Lung (tissue), 12 donors: ENCODE measurements around the gene IGHMBP2. TPM values are rescaled to one million over a fixed set of nuclear protein-coding genes. Genes with fewer than 3 reads are reported as not detected.

Experiments used
- ATAC-seq: fragments of 200-7000 bp; cut with Tn5 transposase; one replicate; pipeline ENCODE4 v1.9.1; 2020; ENCODE audit warnings: moderate number of reproducible peaks; ENCODE audit not compliant: insufficient read depth, low FRiP score
- DNase-seq, 3 donors: peaks; one replicate each; pipeline ENCODE4 v3.0.0-alpha.2; 2013 to 2017
- H3K27ac ChIP-seq, 2 donors: one replicate each; pipeline ENCODE4 v1.5.1; 2013; ENCODE audit warnings: mild to moderate bottlenecking in 2 of 2, moderate library complexity in 2 of 2, control low read depth in 1 of 2, inconsistent platforms in 1 of 2, low read depth in 1 of 2, low read length in 1 of 2
- H3K27me3 ChIP-seq, 3 donors: one replicate each; pipeline ENCODE4 v1.5.1; 2013; ENCODE audit warnings: low read length in 2 of 3; ENCODE audit not compliant: control insufficient read depth in 3 of 3, insufficient read depth in 3 of 3
- H3K36me3 ChIP-seq, 4 donors: one replicate each; pipeline ENCODE4 v1.5.1; 2013; ENCODE audit warnings: low read length in 4 of 4, mild to moderate bottlenecking in 1 of 4, moderate library complexity in 1 of 4; ENCODE audit not compliant: control insufficient read depth in 4 of 4, insufficient read depth in 4 of 4
- H3K4me1 ChIP-seq, 5 donors: one replicate each; pipeline ENCODE4 v1.5.1; 2013; ENCODE audit warnings: low read length in 5 of 5, mild to moderate bottlenecking in 2 of 5, moderate library complexity in 1 of 5; ENCODE audit not compliant: control insufficient read depth in 5 of 5, insufficient read depth in 5 of 5
- H3K4me3 ChIP-seq: one replicate; pipeline ENCODE4 v1.5.1; 2013; ENCODE audit warnings: mild to moderate bottlenecking, control low read depth, moderate library complexity
- H3K9ac ChIP-seq, 2 donors: one replicate each; pipeline ENCODE4 v1.5.1; 2013; ENCODE audit warnings: low read length in 2 of 2, control low read depth in 1 of 2; ENCODE audit not compliant: insufficient read depth in 1 of 2
- H3K9me3 ChIP-seq, 4 donors: one replicate each; pipeline ENCODE4 v1.5.1; 2013; ENCODE audit warnings: low read length in 3 of 4, mild to moderate bottlenecking in 1 of 4, moderate library complexity in 1 of 4; ENCODE audit not compliant: control insufficient read depth in 4 of 4, insufficient read depth in 3 of 4
- CTCF ChIP-seq: IDR thresholded peaks from 2 replicates; pipeline ENCODE4 v1.5.1; 2012; ENCODE audit warnings: mild to moderate bottlenecking; ENCODE audit errors: control extremely low read depth, extremely low read depth
- WGBS, 2 donors: extraction: QIAGEN DNeasy Blood & Tissue Kit; methylation state at CpG; one replicate each; pipeline ENCODE4 v1.1.7; 2013; 5-methylcytosine and 5-hydroxymethylcytosine counted together
- polyA plus RNA-seq, 2 donors: library from polyadenylated mRNA; stranded (reverse); fragments of 200-250 nt; gene quantifications; one replicate each; pipeline ENCODE4 v1.2.1, GENCODE V29; 2013
- total RNA-seq, 2 donors: library from RNA; depleted of rRNA in 1 of 2; stranded (reverse); fragments of >200 nt in 1 of 2; gene quantifications; one replicate each; pipeline ENCODE4 v1.2.1, GENCODE V29; 2014 to 2021
- donor health status: control.
- donor health status: control.
- donor health status: Bipolar disorder and iron deficiency.
- donor health status: healthy.
- donor health status: DM: yes; HTN: yes; CAD: no.

IGHMBP2 gene
- total and polyA plus RNA-seq, 4 donors, result 12.4 to 21.0 (median 17.6) TPM

- no peak for TF ChIP-seq CTCF
- H3K9me3 ChIP-seq, result peaks cover 0 to 8% (median 3%) of the 10 kb centered on the region in 4 donors
- DNase-seq, result no peak
- peaks cover 17 to 44% (median 24%) of the 10 kb centered on the region in 4 donors for H3K36me3 ChIP-seq
- H3K27ac ChIP-seq, result no peak overlapping the region
- ATAC-seq, result no peak
- peaks cover 0 to 16% (median 3%) of the 10 kb centered on the region in 5 donors for H3K4me1 ChIP-seq
- WGBS, 2 donors, result 97 to 98% methylated on average over 20 of the region's 20 CpGs
- no peak overlapping the region for H3K4me3 ChIP-seq
- H3K27me3 ChIP-seq, result no peaks in the 10 kb centered on the region
- H3K9ac ChIP-seq, result no peak overlapping the region
Observed at GRCh38 chr11:68929135-68929534, 25.4 kb downstream of the IGHMBP2 start.

GRCh38 chr11:68929706-68930570 is 26.2 kb downstream of the IGHMBP2 start:
- no peak for TF ChIP-seq CTCF
- DNase-seq, result no peak
- no peak overlapping the region for H3K27ac ChIP-seq
- 77 to 91% methylated on average over 20 of the region's 20 CpGs for WGBS, 2 donors
- no peak for ATAC-seq
- H3K4me1 ChIP-seq, result peaks cover 0 to 16% (median 3%) of the 10 kb centered on the region in 5 donors
- H3K9ac ChIP-seq, result no peak overlapping the region
- peaks cover 0 to 8% (median under 1%) of the 10 kb centered on the region in 4 donors for H3K9me3 ChIP-seq
- H3K27me3 ChIP-seq, result no peaks in the 10 kb centered on the region
- H3K4me3 ChIP-seq, result no peak overlapping the region
- peaks cover 18 to 45% (median 19%) of the 10 kb centered on the region in 4 donors for H3K36me3 ChIP-seq

GRCh38 chr11:68930991-68931855 is 27.5 kb downstream of the IGHMBP2 start:
- H3K4me3 ChIP-seq, result no peak overlapping the region
- no peak overlapping the region for H3K27ac ChIP-seq
- peaks cover 12 to 58% (median 22%) of the 10 kb centered on the region in 4 donors for H3K36me3 ChIP-seq
- H3K4me1 ChIP-seq, result peaks cover 0 to 16% (median 3%) of the 10 kb centered on the region in 5 donors
- H3K9me3 ChIP-seq, result peaks cover 0 to 2% (median 0%) of the 10 kb centered on the region in 4 donors
- 91 to 95% methylated on average over 20 to 21 of the region's 21 CpGs for WGBS, 2 donors
- no peaks in the 10 kb centered on the region for H3K27me3 ChIP-seq
- DNase-seq, result no peak
- no peak for TF ChIP-seq CTCF
- no peak overlapping the region for H3K9ac ChIP-seq
- ATAC-seq, result no peak
